ENCODE data around the gene PTPRE.

Gene PTPRE

DNA sequence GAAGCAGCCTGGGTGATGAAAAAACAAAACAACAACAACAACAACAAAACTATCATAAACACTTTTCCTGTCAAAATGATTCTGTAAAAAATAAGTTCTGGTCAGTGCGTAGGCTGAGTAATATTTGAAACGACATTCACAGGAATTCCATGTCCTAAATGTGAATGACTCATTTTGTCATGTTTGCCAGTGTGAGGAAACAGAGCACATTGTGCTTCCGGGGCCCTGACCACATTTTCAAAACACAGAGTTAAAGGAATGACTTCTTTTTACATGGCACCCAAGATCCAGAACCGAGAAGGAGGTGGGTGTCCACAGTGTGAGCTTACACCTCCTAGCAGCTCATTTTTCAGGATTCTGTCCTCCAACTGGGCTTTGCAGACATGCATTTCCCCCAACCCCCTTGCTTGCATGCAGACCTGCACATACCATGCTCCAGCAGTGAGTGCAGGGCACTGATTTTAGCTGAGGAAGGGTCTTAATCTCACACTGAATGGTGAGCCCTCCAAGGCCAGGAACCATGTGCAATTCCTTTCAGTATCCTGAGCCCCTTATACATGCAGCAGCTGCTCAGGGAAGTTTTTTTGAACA is 17.2 kb upstream of the PTPRE start:
- DNase-seq: no peak
- TF ChIP-seq POLR2A (IDR thresholded peaks at IDR 0.05; ENCODE audit: low read length) (no peak), GATA1 (IDR thresholded peaks at IDR 0.05; ENCODE audit: low read depth, low read length) (no peak)

DNA sequence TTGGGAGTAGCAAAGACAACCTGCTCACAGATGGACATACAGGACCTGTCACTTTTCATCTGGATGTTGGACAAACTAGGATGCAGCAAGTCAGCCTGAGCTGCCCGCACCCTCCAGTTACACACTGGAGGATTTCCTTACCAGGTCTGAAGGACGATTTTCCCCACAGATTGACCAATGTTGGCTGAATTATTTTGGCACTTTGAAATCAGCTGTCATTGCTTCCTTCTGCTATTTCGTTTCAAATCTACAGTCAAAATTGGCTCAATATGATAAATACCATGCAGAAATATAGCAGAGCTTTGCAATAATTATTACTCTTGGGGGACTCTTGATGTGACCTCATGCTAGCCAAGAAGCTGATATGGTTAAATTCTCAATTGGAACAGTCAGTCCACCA is 16.7 kb upstream of the PTPRE start:
- no peak for TF ChIP-seq GATA1 (IDR thresholded peaks at IDR 0.05; ENCODE audit: low read depth, low read length)
- no peak for TF ChIP-seq POLR2A (IDR thresholded peaks at IDR 0.05; ENCODE audit: low read length)
- no peak for DNase-seq

DNA sequence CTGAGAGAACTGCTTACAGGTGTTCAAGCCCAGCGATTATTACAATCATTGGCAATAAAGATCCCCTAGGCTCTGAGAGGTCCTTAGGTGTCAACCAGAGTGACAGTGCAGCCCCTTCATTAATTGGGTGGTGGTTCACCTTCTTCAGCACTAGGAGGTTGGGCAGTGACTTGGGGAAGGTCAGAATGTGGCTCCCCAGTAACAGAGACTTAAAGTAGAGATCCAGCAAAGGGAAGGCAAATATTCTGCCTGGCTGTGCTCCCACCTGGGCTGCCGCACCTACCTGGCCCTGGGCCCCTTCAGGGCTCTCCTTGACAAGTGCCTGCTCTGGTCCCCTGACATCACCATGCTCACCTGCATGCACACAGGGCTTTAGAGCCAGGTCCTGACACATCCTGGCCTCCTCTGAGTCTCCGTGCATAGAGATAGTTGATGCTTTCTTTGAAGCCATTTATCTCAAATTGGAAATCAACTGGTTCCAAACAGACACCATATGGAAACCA is 16.0 kb upstream of the PTPRE start:
- no peak for TF ChIP-seq POLR2A (IDR thresholded peaks at IDR 0.05; ENCODE audit: low read length)
- no peak for TF ChIP-seq GATA1 (IDR thresholded peaks at IDR 0.05; ENCODE audit: low read depth, low read length)
- DNase-seq: no peak

DNA sequence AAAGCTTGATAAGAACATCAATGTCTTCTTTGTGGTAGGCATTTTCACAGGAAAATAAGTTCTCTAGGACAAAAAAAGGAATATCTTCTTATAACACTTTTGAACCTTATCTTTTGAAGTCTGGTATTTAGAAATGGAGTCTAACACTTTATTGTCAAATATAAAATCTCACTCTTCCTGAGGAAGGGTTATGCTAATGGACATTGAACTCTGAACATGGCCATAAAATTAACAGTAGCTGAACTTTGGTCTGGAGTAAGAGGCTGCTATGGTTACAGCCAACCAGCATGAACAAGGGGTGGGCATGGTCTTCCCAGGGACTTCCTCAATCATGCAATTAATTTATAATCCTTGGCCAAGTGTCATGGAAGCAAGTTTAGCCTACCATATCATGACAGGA is 14.2 kb upstream of the PTPRE start, which contains the start of gene CLRN3:
CLRN3 (minus strand) TSS at position 199 of the 400 bp plus-strand sequence; CDS start at position 42, 157 bp downstream.
- TF ChIP-seq POLR2A (IDR thresholded peaks at IDR 0.05; ENCODE audit: low read length) (no peak), GATA1 (IDR thresholded peaks at IDR 0.05; ENCODE audit: low read depth, low read length) (no peak)
- no peak for DNase-seq

DNA sequence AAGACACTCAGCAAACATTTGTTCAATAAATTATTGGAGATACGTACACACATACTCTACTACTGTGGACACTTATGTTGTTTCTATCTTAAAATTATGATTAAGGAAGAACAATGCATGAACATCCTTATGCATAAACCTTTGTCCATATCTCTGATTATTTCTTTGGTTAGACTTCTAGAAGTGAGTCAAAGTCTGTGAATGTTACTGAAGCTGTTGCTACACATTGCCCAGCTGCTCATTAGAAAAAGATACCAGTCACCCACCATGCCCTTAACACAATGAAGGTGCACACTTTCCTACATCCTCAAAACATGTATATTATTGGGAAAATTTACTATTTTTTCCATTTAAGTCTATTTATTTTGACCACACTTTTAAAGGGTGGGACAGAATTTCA is 12.8 kb upstream of the PTPRE start:
- DNase-seq: no peak
- TF ChIP-seq GATA1 (IDR thresholded peaks at IDR 0.05; ENCODE audit: low read depth, low read length) (no peak), POLR2A (IDR thresholded peaks at IDR 0.05; ENCODE audit: low read length) (no peak)

DNA sequence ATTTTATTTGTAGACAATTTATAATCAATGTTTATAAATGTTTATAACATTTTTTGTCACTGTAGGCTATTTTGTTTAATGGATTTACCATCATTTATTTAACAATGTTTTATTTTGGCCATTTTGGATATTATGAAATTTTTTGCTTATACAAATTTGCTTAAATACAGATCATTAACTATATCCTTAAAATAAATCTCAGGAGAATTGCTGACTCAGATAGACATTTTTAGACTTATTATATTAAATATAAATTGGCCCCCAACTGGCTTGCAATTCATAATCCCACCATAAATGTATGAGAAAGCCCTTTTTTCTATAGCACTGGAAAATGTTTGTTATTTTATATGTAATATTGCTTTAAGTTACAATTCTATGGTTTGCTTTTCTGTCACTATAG is 10.3 kb upstream of the PTPRE start:
- TF ChIP-seq GATA1 (IDR thresholded peaks at IDR 0.05; ENCODE audit: low read depth, low read length) (no peak), POLR2A (IDR thresholded peaks at IDR 0.05; ENCODE audit: low read length) (no peak)
- no peak for DNase-seq

DNA sequence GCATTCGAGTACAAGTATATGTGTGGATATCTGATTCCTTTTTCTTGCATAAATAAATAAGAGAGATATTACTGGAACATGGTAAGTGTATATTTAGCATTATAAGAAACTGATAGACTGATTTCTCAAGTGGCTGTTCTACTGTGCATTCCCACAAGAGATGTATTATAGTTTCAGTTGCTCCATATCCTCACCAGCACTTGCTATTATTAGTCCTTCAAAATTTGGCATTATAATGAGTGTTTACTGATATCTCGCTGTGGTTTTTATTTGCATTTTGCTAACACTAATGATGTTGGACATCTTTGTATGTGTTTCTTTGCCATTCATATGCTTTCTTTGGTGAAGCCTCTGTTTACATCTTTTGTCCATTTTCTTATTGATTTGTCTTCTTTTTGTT is 9.7 kb upstream of the PTPRE start:
- TF ChIP-seq GATA1 (IDR thresholded peaks at IDR 0.05; ENCODE audit: low read depth, low read length) (no peak), POLR2A (IDR thresholded peaks at IDR 0.05; ENCODE audit: low read length) (no peak)
- no peak for DNase-seq

DNA sequence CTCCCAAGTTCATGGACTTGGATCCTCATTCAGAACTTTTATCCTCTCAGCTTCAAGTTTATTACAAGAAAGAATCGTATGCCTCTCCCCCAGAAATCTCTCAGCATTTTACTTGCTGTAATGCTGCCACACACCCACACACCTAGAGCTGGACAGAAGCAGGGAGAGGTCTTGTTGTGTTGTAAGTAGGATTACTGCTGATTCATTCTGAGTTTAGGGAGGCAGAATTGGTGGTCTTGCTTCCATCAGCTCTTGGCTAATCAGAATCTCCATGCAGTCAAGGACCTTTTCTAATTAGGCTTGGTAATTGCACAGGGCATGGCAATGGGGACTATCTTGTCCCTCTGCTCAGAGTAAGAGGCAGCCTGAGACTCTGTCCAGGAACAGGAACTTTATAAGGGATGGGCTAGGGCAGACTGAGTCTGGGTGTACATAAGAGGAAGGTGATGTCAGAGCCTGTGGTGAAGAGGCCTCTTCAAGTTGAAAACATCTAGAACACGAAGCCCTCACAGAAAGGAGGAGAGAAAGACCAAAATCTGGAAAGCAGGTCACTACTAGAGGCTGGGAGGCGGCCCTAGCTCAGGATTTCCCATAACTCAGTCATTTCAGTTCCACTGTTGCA is 7.0 kb upstream of the PTPRE start:
- DNase-seq: no peak
- no peak for TF ChIP-seq GATA1 (IDR thresholded peaks at IDR 0.05; ENCODE audit: low read depth, low read length)
- no peak for TF ChIP-seq POLR2A (IDR thresholded peaks at IDR 0.05; ENCODE audit: low read length)

DNA sequence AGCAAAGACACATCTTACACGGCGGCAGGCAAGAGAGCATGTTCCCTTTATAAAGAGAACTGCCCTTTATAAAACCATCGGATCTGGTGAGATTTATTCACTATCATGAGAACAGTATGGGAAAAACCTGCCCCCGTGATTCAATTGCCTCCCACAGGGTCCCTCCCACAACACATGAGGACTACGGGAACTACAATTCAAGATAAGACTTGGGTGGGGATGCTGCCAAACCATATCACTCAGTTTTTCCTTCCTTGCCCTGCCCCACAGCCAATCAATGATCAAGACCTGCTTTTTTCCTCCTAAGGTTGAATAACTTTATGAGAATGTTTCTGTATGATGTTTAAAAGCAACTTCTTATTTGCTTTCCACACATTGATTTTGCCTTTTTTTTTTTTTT is 3.1 kb upstream of the PTPRE start:
- no peak for DNase-seq
- TF ChIP-seq GATA1 (IDR thresholded peaks at IDR 0.05; ENCODE audit: low read depth, low read length): no peak
- TF ChIP-seq POLR2A (IDR thresholded peaks at IDR 0.05; ENCODE audit: low read length): no peak

DNA sequence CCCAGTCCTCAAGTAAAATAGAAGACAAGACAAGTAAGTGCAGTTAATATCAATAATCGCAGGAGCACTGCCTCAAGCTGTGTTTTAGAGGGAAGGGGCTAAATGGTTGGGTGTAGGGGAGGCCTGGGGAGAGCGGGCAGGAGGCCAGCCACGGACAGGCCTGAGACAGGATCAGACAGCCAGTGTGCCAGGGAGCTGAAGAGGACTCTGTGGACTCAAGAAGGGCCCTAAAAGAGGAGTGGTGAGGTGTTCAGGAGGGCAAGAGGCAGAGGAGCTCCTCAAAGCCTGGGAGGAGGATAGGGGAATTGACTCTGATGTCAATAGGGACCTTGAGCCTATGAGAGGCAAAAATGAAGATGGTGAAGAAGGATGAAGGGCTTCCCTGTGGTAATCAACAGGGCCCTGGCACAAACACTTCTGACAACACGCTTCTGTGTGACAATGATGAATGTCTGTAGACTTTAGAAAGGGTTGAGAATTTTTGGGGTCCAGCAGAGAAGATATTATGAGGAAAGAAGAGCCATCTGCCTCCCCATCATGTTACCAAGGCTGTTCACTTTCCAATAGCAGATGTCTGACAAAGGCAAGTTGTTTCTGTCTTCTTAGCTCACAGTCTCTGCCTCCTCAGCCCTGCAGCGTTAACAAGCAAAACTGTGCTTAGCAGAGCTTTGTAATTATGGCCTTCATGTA is 2.4 kb upstream of the PTPRE start:
- TF ChIP-seq POLR2A (IDR thresholded peaks at IDR 0.05; ENCODE audit: low read length) (no peak), GATA1 (IDR thresholded peaks at IDR 0.05; ENCODE audit: low read depth, low read length) (no peak)
- DNase-seq: no peak

DNA sequence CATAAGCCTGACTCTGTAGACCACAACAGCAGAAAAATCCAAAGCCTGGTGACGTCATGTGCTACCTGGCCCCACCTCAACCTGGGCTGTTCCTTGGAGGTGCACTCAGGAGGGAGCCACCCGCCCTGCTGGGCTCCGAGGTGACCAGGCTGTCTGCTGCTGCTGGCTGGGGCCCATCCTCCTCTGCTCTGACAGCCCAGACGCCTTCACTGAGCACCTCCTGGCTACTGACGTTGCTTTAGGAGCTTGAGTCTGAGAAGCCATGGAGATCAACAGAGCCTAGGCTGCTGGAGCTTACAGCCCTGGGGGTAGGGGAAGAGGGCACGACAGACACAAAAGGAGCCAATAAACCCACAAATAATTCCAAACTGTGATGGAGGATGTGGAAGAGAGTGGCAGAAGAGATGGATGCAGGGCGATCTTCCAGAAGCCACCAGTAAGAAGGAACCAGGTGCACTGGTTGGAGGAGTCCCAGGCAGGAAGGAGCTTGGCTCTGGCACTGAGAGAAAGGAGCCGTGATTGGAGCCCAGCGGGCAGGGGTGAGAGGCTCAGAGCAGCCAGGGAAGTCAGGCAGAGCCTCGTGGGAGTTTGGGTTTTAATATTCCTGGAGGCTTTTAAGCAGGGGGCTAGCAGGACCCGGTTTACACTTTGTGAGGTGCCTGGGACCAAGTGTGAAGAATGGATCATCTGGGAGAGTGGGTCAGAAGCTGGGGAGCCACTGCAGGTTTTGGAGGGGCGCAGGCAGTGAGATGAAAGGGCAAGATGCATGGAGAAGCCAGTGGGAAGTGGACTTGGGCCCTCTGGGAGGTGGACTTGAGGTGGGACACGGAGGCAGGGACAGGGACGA is 1.7 kb upstream of the PTPRE start:
- no peak for TF ChIP-seq POLR2A (IDR thresholded peaks at IDR 0.05; ENCODE audit: low read length)
- no peak for TF ChIP-seq GATA1 (IDR thresholded peaks at IDR 0.05; ENCODE audit: low read depth, low read length)
- no peak for DNase-seq

DNA sequence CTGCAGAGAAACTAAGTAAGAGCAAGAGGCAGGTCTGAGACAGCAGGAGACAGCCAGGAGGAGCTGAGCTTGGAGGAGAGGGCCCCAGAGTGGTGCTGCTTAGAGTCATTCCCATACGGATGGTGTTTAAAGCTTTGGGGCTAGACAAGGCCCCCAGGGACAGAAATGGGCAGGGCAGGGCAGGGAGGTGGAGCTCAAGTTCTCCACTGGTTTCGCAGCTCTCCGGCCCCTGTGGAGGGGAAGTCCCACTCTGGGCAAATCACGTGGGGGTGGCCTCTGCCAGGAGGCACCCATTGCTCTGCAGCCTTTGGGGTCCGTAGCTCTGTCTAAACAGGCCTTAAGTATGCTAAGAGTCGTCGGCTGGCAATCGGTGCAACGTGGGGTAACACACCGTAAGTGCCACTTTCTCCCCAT is 1.0 kb upstream of the PTPRE start:
- no peak for TF ChIP-seq GATA1 (IDR thresholded peaks at IDR 0.05; ENCODE audit: low read depth, low read length)
- TF ChIP-seq POLR2A (IDR thresholded peaks at IDR 0.05; ENCODE audit: low read length): no peak
- DNase-seq: no peak

DNA sequence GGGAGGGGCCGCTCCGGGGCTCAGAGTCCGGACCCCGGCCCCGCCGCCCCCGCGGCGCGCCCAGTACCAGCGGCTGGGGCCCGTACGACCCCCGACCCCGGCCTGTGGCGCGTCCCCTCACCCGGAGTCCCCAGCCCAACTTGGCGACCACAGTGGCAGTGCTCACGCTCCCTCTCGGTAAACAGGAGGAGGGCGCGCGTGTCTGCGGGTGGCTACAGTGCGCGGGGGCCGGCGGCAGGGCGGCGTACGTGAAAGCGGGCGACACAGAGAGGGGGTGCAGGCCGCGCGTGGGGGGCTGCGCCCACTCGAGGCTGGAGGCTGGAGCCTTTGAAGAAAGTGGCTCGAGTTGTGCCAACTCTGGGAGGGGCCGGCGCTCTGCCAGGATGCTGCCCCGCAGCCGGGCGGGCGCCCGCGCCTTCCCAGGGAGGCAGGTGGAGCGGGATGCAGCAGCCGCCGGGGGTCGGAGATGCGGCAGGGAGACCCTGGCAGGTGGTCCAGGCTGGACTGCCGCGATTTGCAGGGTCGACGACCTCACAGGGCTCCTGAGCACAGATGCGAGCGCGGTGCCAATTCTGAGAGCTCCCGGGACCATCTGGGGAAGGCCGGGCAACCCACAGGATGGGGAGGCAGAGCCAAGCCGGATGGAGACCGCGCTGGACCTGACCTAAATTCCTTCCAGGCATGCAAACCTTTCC is 655 bp downstream of the PTPRE start:
- TF ChIP-seq POLR2A (IDR thresholded peaks at IDR 0.05; ENCODE audit: low read length) (no peak), GATA1 (IDR thresholded peaks at IDR 0.05; ENCODE audit: low read depth, low read length) (no peak)
- no peak for DNase-seq

Measured in erythroblast (primary cell).